ENCODE measurements around the gene DEFB123.

DNA sequence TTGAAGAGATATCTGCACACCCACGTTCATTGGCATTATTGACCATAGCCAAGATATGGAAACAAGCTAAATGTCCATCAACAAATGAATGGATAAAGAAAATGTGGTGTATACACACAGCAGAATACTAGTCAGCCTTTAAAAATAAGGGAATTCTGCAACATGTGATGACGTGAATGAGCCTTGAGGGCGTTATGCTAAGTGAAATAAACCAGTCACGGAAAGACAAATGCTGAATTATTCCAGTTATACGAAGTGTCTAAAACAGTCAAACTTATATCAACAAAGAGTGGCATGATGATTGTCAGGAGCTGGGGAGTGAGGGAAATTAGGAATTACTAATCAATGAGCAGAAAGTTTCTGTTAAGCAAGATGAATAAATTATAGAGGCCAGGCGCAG, 26.1 kb upstream of the DEFB123 start:
- no peak for TF ChIP-seq EZH2 (IDR thresholded peaks at IDR 0.05)
- TF ChIP-seq, protein P1, sequence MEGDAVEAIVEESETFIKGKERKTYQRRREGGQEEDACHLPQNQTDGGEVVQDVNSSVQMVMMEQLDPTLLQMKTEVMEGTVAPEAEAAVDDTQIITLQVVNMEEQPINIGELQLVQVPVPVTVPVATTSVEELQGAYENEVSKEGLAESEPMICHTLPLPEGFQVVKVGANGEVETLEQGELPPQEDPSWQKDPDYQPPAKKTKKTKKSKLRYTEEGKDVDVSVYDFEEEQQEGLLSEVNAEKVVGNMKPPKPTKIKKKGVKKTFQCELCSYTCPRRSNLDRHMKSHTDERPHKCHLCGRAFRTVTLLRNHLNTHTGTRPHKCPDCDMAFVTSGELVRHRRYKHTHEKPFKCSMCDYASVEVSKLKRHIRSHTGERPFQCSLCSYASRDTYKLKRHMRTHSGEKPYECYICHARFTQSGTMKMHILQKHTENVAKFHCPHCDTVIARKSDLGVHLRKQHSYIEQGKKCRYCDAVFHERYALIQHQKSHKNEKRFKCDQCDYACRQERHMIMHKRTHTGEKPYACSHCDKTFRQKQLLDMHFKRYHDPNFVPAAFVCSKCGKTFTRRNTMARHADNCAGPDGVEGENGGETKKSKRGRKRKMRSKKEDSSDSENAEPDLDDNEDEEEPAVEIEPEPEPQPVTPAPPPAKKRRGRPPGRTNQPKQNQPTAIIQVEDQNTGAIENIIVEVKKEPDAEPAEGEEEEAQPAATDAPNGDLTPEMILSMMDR (IDR thresholded peaks at IDR 0.05), result no peak
